SIG-M5 (cell line): ENCODE measurements around the gene RIN3.
A peak's percentile ranks its signal among the peaks of the same experiment; 100 is the strongest.

ENCODE experiments used
- DNase-seq: peaks from one replicate; lab custom pipeline; 2025; lab: John Stamatoyannopoulos, UW

The RIN3 gene

DNA sequence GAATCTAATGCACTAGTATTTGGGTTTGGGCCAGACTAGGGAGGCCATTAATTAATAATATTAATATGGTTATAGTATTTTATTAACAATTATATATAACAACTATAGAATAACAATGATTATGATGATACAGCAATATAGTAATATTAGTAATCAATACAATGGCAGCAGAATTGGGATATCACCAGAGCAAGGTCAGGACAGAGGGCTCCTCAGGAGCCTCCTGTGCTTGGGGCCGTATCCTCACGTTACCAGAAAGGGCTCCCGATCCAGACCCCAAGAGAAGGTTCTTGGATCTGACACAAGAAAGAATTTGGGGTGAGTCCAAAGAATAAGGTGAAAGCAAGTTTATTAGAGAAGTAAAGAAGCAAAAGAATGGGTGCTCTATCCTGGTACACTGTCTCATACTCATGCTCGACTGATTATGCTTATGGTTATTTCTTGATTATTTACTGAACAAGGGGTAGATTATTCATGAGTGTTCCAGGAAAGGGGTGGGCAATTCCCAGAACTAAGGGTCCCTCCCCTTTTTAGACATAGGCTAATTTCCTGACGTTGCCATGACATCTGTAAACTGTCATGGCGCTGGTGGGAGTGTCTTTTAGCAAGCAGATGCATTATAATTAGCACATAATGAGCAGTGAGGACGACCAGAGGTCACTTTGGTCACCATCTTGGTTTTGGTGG lies 61.6 kb downstream of the RIN3 start:
- no peak for DNase-seq

DNA sequence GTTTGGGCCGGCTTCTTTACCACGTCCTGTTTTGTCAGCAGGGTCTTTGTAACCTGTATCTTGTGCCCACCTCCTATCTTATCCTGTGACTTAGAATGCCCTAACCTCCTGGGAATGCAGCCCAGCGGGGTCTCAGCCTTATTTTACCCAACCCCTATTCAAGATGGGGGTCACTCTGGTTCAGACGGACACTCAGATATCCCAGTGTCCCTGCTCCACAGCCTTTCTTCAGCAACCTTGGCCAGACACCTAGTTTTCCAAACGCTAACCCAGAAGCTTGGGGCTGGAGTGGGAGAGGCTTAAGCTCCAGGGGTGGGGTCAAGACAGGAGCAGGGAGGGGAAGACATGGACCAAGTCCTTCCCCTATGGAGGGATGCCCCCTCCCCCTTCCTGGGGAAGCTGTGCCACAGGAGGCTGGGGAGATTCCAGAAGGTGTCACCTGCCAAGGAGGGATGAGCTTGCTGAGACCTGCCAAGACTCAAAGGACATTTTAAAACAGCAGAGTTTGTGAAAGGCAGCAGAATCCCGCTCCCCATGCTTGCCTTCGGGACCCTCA lies 62.2 kb downstream of the RIN3 start:
- no peak for DNase-seq

DNA sequence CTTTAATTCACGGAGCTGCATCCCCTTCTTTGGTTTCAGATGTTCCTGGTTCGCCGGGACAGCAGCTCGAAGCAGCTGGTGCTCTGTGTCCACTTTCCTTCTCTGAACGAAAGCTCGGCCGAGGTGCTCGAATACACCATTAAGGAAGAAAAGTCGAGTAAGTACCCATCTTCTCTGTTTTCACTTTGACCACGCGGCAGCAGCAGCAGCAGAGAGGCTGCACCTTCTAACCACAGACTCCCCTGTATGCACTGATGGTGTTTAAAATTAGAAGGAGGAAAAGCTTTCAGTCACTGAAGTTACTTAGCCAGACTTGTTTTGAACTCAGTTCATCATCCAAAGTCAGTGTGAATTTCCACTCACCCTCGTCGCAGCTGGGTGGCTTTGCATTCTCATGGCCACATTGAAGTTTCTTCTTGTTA lies 63.8 kb downstream of the RIN3 start:
- no peak for DNase-seq

DNA sequence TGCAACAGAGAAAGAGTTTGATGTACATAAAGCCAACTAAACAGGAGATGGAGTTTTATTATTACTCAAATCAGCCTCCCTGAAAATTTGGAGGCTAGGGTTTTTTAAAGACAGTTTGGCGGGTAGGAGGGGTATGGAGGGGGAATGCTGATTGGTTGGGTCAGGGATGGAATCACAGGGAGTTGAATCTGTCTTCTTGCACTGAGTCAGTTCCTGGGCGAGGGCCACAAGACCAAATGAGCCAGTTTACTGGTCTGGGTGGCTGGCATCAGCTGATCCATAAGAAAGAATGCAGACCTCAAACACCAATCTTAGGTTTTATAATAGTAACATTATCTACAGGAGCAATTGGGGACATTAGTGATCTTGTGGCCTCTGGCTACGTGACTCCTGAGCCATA lies 64.9 kb downstream of the RIN3 start:
- DNase-seq = no peak

DNA sequence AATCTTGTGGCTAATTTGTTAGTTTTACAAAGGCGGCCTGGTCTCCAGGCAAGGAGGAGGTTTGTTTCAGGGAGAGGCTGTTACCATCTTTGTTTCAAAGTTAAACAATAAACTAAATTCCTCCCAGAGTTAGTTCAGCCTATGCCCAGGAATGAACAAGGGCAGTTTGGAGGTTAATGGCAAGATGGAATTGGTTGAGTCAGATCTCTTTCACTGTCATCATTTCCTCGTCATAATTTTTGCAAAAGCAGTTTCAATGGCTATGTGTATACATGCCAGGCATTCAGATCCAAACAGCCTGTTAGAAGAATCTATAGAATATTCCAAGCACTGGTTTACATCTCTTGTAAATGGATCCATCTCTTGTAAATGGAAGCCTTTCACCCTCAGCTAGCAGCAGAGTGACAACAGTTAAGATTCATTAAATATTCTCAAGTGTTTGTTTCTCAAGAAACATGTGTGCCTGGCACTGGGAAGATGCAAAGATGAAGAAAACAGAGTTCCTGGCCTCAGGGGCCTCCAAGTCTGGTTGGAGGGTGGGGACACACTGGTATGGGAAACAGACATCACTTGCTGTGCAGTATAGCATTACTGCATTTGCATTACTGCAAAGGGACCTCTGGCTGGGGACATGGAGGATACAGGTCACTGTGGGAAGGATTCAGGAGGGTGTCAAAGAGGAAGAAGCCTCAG lies 65.8 kb downstream of the RIN3 start:
- DNase-seq = no peak

DNA sequence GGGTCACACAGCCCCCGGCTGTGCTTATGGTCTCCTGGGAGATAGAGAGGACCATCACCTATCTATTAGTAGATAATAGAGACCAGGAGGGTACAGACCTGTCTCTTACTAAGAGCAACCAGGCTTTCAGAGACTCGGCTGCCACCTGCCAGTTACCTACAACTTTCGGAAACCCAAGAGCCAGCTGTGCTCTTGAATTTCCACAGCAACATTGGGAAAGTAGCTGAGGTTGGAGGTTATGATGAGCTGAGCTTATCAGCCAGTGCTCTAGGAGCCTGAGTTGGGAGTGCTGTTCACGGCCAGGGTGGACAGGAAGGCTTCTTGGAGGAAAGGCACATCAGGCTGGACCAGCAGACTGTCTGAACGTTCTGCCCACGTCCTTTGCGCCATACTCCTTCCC lies 67.6 kb downstream of the RIN3 start:
- DNase-seq = no peak

DNA sequence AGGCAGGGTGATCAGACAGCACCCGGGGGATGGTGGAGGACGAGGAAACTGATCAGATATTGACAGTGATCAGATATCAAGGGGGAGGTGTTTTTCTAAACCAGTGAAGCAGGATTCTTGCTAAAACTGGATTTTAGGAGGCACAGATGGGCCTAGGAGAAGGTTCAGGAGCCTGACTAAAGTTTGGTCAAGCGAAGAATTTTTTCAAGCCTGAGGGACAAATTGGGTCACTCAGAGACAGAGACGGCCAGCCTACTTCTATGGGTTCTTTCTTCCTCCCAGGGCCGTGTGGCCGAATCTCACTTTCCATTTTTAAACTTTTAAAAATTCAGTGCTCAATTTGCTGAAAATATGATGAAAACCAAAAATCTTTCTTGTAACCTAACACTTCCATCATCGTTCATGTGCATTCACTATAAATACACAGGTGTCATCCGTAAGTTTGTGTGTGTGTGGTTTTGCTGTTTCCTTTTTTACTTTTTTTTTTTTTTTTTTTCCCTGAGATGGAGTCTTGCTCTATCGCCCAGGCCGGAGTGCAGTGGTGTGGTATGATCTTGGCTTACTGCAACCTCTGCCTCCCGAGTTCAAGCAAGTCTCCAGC lies 68.5 kb downstream of the RIN3 start:
- DNase-seq = no peak

GRCh38 chr14:92582706-92583452 lies 69.3 kb downstream of the RIN3 start:
- no peak for DNase-seq

DNA sequence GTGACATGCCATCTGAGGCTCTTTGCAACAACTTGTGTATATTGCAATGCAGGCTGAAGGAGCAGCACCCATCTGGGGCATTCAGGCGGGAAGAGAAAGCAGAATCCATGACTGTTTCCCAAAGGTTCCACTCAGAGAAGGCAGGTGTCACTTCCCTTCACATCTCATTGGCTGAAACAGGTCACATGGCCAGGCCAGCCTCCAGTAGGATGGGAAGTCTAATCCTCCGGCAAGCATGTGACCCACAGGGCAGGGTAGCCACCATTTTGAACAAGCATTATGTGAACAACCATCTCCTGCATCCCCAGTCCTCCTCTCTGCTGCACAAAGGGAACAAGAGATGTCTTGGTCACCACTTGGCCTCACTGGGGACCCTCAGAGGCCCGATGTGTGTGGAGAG lies 70.6 kb downstream of the RIN3 start:
- DNase-seq = no peak

GRCh38 chr14:92584816-92585215 lies 71.2 kb downstream of the RIN3 start:
- DNase-seq = peak; percentile 38

DNA sequence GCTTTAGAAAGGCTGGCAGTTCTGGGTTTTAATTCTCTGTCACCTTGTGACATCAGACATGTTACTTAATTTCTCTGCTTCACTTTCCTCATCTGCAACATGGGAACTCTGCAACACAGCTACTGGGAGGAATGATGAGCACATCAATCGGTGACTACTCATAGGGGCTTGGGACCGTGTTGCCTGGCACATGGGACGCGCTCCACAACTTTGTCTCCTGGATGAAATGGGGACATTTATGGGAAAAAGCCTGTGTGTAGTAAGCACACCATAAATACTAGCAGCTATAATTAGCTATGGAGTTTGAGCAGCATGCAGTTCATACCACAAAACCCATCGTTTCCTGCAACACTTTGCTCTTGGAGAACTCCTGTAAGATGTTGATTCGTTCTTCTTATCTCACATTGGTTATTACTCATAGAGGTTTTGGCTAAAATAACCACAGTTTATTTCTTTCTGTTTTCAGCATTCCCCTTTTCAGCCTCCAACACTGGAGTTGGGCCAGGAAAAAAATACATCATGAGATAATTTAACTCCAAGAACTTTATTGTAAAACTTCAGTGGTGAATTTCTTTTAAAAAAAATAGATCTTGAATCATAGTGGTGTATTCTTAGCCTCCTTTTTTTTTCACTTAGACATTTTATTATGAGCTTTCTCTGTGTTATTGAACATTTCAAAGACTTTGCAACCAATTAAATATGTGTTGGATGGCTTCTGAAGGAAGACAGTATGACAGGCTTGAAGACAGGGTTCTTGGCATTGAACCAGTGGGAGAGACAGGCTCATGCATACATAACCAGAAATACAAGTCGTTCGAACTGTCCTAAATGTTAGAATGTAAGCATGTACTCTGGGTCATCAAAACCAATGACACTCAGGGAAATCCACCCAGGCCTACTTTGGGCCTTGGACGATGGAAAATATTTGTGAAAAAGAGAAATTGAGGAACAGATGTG lies 72.7 kb downstream of the RIN3 start:
- DNase-seq = peak; percentile 46

GRCh38 chr14:92586963-92587699 lies 73.5 kb downstream of the RIN3 start:
- no peak for DNase-seq

DNA sequence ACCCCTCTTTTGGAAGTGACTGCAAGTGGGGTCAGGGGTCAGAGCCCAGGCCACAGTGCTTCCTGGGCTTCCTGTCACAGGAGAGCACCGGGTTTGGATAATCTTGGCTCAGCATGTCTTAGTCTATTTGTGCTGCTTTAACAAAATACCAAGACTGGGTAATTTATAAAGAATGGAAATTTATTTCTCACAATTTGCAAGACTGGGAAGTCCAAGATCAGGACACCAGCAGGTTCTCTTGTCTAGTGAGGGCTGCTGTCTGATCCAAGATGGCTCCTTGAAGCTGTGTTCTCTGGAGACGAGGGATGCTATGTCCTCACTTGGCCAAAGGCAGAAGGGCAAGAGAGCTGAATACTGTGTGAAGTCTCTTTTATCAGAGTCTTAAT lies 74.1 kb downstream of the RIN3 start:
- DNase-seq = no peak

- DNase-seq = no peak
These were observed 75.8 kb downstream of the RIN3 start for GRCh38 chr14:92589213-92589852.

- no peak for DNase-seq
These were observed 76.6 kb downstream of the RIN3 start for GRCh38 chr14:92590176-92590575.

DNA sequence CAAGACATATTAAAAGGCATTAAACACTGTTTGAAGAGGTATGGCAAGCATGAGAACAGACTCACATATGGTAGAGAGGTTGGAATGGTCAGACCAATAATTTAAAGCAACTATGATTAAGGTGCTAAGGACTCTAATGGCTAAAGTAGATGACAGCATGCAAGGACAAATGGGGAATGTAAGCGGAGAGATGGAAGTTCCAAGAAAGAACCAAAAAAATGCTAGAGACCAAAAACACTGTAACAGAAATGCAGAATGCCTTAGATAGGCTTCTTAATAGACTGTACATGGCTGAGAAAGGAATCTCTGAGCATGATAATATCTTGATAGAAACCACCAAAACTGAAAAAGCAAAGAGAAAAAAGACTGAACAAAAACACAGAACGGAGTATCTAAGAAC lies 77.4 kb downstream of the RIN3 start:
- no peak for DNase-seq

GRCh38 chr14:92591346-92591745 lies 77.8 kb downstream of the RIN3 start:
- DNase-seq = no peak

DNA sequence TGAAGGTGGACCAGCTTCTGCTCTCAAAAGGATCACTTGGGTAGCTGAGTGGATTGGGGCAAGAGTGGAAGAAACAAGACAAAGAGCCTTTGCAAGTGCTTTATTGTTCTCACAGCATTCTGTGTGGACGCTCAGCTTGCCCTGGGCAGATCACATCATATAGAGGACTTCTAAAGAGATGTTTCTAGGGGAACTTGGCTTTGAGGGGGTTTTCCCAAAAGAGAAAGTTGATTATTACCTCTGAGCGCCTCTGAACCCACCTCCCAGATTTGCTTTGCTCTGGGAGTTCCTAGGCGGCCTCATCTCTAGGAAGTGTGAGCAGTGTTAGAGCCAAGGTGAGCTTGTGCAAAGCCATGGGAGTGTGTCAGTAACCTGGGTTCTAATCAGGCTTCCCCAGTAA lies 81.7 kb downstream of the RIN3 start:
- no peak for DNase-seq

DNA sequence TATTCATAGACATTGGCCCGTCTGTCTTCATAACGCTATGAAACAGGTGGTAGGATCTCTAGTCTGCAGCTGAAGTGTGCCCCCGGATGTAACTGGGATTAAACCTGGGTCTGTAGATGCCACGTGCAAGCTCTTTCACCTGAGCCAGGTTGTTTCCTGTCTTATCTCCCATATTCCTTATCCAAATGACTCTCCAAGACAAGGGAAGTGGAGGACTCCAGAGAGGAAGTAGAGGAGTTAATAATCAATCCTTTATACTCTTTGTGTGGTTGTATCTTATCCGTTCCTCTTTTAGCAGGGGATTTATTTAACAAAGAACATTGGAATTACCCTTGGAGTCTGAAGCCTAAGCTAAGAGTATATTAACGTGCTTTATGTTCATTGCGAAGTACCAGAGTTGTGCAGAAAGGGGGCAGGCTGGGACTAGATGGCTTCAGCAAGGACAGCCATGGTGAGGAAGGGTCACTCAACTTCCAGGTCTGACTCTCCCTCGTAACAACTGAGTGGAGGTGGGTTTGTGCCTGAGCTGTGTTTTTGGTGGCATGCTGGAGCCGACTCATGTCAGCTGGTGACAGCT lies 82.8 kb downstream of the RIN3 start:
- DNase-seq = no peak
